H1 (cell line): ENCODE results near the gene ZBTB46. TPM values are rescaled to one million over a fixed set of nuclear protein-coding genes. Genes with fewer than 3 reads are reported as not detected.

Source experiments
- CREB1 ChIP-seq: IDR thresholded peaks from 2 replicates; pipeline ENCODE4 v1.6.1; 2012; ENCODE audit warnings: inconsistent platforms
- KDM4A ChIP-seq: IDR thresholded peaks from one replicate; pipeline ENCODE4 v1.7.1; 2012; ENCODE audit warnings: low read depth, mild to moderate bottlenecking, moderate library complexity, low read length, inconsistent platforms; ENCODE audit not compliant: severe bottlenecking
- polyA plus RNA-seq, 7 experiments: library from polyadenylated mRNA; depleted of rRNA in 3 of 7; stranded (reverse) in 5 of 7; unstranded in 2 of 7; fragments of >200 nt in 5 of 7; fragments of 200-250 nt in 2 of 7; gene quantifications; 1 replicate in 5 of 7; 2 replicates in 1 of 7; 4 replicates in 1 of 7; pipeline versions ENCODE4 v1.2.1 to v1.2.3, GENCODE V29; 2011 to 2013; ENCODE audit warnings: missing spikeins in 2 of 7, mixed read lengths in 2 of 7
- total RNA-seq: library from RNA; stranded (reverse); fragmentation: NEBNext Ultra II Directional; extraction: Animal tissue kit (Norgen Biotek cat#: 25700); gene quantifications from 2 replicates; pipeline ENCODE4 v1.2.1, GENCODE V29; 2021
- TF ChIP-seq, protein P1 (sequence below): fragments of 300-600 bp; sonication (generic); IDR thresholded peaks from 2 replicates; pipeline ENCODE4 v1.7.1; 2012; ENCODE audit warnings: low read length, moderate library complexity, mild to moderate bottlenecking, inconsistent platforms; ENCODE audit not compliant: insufficient replicate concordance

The ZBTB46 gene
- total and polyA plus RNA-seq, 2 of the 8 experiments (the other 6 are each of a cell fraction or from before 2014, with no cell fraction given): 6.4 to 22.4 TPM

DNA sequence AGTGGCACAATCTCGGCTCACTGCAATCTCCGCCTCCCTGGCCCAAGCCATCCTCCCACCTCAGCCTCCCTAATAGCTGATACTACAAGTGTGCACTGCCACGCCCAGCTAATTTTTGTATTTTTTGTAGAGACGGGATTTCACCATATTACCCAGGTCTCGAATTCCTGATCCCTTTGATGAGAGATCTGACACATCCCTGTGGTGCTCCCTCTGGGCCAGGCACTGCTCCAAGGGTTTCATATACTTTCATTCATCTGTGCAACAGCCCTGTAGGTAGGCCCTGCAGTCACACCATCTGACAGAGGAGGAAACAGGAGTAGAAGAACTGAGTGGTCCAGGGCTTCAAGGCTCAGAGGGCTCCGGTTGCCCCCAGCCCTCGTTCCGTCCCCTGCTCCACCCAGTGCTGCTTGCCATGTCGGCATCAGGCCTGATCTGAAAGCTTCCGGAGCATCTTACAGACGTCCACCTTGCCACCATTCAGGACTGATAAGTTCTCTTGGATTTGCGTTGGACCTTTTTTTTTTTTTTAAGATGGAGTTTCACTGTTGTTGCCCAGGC is 119.9 kb downstream of the ZBTB46 start (continued):
- TF ChIP-seq, protein P1, sequence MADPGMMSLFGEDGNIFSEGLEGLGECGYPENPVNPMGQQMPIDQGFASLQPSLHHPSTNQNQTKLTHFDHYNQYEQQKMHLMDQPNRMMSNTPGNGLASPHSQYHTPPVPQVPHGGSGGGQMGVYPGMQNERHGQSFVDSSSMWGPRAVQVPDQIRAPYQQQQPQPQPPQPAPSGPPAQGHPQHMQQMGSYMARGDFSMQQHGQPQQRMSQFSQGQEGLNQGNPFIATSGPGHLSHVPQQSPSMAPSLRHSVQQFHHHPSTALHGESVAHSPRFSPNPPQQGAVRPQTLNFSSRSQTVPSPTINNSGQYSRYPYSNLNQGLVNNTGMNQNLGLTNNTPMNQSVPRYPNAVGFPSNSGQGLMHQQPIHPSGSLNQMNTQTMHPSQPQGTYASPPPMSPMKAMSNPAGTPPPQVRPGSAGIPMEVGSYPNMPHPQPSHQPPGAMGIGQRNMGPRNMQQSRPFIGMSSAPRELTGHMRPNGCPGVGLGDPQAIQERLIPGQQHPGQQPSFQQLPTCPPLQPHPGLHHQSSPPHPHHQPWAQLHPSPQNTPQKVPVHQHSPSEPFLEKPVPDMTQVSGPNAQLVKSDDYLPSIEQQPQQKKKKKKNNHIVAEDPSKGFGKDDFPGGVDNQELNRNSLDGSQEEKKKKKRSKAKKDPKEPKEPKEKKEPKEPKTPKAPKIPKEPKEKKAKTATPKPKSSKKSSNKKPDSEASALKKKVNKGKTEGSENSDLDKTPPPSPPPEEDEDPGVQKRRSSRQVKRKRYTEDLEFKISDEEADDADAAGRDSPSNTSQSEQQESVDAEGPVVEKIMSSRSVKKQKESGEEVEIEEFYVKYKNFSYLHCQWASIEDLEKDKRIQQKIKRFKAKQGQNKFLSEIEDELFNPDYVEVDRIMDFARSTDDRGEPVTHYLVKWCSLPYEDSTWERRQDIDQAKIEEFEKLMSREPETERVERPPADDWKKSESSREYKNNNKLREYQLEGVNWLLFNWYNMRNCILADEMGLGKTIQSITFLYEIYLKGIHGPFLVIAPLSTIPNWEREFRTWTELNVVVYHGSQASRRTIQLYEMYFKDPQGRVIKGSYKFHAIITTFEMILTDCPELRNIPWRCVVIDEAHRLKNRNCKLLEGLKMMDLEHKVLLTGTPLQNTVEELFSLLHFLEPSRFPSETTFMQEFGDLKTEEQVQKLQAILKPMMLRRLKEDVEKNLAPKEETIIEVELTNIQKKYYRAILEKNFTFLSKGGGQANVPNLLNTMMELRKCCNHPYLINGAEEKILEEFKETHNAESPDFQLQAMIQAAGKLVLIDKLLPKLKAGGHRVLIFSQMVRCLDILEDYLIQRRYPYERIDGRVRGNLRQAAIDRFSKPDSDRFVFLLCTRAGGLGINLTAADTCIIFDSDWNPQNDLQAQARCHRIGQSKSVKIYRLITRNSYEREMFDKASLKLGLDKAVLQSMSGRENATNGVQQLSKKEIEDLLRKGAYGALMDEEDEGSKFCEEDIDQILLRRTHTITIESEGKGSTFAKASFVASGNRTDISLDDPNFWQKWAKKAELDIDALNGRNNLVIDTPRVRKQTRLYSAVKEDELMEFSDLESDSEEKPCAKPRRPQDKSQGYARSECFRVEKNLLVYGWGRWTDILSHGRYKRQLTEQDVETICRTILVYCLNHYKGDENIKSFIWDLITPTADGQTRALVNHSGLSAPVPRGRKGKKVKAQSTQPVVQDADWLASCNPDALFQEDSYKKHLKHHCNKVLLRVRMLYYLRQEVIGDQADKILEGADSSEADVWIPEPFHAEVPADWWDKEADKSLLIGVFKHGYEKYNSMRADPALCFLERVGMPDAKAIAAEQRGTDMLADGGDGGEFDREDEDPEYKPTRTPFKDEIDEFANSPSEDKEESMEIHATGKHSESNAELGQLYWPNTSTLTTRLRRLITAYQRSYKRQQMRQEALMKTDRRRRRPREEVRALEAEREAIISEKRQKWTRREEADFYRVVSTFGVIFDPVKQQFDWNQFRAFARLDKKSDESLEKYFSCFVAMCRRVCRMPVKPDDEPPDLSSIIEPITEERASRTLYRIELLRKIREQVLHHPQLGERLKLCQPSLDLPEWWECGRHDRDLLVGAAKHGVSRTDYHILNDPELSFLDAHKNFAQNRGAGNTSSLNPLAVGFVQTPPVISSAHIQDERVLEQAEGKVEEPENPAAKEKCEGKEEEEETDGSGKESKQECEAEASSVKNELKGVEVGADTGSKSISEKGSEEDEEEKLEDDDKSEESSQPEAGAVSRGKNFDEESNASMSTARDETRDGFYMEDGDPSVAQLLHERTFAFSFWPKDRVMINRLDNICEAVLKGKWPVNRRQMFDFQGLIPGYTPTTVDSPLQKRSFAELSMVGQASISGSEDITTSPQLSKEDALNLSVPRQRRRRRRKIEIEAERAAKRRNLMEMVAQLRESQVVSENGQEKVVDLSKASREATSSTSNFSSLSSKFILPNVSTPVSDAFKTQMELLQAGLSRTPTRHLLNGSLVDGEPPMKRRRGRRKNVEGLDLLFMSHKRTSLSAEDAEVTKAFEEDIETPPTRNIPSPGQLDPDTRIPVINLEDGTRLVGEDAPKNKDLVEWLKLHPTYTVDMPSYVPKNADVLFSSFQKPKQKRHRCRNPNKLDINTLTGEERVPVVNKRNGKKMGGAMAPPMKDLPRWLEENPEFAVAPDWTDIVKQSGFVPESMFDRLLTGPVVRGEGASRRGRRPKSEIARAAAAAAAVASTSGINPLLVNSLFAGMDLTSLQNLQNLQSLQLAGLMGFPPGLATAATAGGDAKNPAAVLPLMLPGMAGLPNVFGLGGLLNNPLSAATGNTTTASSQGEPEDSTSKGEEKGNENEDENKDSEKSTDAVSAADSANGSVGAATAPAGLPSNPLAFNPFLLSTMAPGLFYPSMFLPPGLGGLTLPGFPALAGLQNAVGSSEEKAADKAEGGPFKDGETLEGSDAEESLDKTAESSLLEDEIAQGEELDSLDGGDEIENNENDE: no peak
- TF ChIP-seq CREB1 (no peak), KDM4A (no peak)
